ENCODE measurements around the gene CENPK.
A peak's percentile ranks its signal among the peaks of the same experiment; 100 is the strongest.
"Not testable (repeated sequence)": the region's sequence is repeated elsewhere in the genome, so short reads cannot be mapped to it uniquely, and the experiment has no call there.

CENPK gene

DNA sequence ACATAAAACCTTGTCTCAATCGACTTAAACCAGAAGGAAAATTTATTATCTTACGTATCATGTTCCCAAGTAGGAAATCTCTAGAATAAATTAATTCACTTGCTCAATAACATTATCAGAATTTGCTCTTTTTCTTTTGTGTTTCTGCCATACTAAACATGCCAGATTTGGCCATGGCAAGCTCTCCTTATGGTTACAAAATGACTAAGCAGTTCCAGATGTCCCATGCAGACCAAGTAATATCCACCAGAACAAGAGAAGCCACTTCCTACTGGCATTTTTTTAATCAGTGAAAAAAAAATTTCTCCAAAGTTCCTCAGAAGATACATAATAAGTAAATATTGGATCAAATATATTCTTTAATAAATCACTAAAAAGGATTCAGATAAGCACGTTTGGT lies 56.0 kb downstream of the CENPK start:
- no peak for DNase-seq

DNA sequence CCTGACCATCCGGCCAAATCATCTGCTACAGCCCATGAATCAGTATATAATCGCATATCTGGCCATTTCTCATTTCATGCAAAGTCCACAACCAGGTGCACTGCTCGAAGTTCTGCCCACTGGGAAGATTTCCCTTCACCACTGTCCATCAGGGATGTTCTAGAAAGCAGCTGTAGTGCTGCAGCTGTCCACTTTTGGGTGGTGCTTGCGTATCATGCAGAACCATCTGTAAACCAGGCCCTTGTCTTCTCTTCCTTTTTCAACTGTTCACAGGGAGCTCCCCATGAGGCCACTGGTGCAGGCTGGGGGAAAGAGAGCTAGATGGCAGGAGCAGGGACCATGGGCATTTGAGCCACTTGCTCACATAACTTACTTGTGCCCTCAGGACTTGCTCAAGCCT lies 73.8 kb downstream of the CENPK start:
- DNase-seq: no peak

DNA sequence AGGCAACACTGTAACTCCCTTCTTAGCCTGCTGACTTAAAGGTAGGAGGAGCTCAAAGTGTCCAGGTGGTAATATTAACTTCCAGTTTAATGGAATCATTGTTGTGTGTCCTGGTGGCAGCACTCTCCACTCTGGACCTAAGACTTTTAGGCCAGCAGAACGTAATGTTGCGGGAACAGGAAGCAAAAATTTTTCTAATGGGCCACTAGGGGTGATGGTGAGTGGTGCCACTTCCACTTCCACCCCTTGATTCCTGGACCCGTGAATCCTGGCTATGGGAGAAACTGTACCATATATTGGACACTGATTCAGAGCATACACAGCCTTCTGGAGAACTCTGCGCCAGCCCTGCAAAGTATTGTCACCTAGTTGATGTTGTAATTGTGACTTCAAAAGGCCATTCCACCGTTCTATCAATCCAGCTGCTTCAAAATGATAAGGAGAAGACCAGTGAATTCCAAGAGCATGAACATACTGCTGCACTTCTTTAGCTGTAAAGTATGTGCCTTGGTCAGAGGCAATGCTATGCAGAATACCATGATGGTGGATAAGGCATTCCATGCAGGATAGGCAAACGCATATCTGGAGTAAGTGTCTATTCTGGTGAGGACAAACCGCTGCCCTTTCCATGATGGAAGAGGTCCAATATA lies 74.8 kb downstream of the CENPK start:
- DNase-seq: not testable (repeated sequence)

DNA sequence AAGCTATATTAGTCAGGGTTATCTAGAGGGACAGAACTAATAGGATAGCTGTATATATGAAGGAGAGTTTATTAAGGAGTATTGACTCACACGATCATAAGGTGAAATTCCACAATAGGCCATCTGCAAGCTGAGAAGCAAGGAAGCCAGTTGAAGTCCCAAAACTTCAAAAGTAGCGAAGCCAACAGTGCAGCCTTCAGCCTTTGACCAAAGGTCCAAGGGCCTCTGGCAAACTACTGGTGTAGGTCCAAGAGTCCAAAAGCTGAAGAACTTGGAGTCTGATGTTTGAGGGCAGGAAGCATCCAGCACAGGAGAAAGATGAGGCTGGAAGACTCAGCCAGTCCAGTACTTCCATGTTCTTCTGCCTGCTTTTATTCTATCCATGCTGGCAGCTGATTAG lies 76.2 kb downstream of the CENPK start:
- DNase-seq: not testable (repeated sequence)

DNA sequence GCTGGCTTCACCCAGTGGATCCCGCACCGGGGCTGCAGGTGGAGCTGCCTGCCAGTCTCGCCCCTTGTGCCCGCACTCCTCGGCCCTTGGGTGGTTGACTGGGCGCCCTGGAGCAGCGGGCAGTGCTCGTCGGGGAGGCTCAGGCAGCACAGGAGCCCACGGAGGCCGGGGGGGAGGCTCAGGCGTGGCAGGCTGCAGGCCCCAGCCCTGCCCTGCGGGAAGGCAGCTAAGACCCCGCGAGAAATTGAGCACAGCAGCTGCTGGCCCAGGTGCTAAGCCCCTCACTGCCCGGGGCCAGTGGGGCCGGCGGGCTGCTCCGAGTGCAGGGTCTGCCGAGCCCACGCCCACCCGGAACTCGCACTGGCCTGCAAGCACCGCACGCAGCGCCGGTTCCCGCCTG lies 77.6 kb downstream of the CENPK start:
- DNase-seq: no peak

DNA sequence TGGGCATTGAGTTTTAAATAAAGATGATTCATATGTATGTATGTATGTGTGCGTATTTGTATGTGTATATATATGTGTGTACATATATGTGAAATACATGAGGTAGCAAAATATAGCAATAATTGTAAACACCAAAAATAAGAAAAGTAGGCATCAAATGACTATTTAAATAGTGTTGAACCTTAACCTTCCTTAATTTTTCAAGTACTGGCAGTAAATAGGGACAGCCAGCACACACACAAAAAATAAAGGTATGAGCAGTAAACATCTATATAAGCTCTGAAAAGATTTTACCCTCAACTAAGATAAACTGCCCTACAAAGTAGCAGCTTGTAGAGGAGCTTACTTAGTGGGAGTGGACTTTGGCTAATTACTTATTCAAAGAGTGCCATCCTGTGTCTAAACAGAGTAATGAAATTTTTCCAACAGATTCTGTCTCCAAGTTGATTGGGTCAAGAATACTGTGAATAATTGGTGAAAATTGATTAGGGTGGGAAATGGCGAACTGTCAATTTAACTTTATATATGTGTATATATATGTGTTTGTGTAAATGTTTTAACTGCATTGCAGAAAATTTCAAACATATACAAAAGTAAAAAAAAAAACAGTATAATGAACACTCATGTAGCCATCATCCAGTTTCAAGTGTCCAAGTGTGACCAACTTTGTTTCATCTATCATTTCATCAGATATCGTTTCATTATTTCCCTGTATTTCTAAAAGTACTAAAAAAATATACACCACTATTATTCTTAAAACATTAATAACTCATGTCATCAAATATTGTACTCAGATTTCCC lies 79.2 kb downstream of the CENPK start:
- no peak for DNase-seq

DNA sequence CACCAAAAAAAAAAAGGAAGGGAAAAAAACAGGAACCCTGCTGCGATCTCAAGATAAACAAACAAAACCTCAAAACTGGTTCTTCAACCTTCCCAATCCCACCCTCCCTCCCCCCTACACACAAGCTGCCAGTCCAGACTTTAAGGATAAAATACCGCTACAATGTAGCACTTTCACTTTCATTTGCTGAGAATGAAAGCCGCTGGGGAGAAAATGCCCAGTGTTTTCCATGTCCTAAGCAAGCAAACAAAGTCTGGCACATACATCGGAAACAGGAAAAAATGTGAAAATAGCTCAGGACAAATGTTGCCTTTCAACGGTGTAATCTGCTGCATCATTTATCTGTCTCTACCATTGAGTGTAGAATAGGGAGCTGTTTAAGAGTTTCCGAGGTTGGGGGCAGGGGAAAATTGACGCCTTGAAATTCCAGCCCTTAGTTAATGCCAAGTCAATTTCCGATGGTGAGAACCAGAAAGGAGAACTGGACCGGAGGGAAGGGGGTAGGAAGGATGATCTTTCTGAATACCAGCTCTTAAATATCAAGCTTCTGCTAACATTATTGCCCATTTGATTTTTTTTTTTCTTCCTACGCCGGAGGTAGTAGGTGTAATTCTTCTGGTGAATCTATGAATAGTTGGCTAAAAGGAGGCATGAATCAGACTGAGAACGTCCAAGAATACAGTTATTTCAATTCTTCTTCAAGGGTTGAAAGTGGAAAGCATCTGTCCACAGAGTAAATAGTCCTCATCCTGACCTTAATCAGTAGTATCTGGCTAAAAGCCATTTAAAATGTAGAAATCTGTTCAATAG lies 80.0 kb downstream of the CENPK start:
- DNase-seq: no peak

DNA sequence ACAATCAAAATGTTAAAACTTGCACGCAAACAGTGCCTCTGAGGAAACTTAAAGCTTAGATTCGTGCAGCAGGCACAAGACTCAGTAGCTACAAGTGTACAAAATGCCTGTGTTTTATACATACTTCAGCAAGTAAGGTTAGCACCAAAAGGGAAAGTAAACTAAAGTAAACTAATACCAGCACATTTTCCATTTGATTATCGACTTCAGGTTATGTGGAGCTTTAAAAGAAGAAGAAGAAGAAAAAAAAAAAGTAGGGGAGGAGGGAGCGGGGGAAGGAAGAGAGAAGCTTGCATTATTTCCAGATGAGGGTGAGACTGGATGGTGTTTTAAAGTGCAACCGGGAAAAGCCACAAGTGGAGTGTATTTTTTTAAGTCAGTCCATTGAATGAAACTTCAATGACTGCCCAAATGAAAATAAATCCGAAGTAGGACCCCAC lies 80.7 kb downstream of the CENPK start:
- no peak for DNase-seq

DNA sequence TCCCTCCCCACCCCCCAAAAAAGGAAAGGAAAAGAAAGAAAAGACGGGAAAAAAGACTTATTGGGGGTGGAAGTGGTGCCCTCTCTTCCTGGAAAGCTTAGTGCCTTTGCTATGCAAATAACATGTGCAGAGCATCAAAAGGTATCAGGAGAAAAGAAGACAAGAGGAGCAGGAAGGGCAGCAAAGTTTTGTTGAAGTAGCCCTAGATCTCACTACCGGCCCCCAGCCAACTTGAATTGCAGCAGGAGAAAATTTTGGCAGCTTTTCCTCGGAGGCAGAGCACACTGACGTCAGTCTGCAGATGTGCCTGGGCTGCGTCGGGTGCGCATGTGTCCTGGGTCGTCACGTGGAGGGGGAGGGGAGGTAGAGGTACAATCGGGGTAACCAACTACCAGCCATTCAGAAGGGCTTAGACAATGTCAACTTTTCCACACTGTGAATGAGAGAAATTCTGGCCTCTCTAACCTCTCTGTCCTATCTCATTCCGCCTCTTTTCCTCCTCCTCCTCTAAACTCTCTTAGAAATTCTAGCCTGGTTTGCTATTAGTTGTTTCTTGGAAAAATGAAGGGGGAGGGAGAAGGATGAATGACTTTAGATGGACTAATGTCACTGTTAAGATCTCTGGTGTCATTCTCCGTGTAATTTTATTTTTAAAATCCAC lies 81.2 kb downstream of the CENPK start, which contains the start of gene ADAMTS6:
ADAMTS6 (minus strand) TSS at position 286 of the 661 bp plus-strand sequence. CDS start 8,247 bp downstream, outside the sequence.
- peak; percentile 81 for DNase-seq

DNA sequence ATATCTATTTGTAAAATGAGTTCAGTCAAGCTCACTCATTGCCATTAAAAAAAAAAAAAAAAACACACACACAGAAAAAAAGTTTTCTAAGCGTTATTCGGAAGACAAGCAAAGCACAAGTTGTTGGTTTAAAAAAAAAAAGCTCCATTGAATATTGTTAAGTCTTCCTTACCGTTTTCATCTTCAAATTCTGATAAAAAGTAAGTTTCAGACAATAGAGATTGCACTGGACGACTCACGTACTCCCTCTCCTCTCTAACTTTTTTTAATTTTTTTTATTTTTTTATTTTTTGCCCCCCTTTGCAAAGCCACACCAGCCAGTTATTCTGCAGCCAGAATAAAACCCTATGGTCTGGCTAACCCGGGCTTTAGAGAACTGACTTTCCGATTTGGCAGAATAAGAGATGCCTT lies 81.8 kb downstream of the CENPK start:
- no peak for DNase-seq

DNA sequence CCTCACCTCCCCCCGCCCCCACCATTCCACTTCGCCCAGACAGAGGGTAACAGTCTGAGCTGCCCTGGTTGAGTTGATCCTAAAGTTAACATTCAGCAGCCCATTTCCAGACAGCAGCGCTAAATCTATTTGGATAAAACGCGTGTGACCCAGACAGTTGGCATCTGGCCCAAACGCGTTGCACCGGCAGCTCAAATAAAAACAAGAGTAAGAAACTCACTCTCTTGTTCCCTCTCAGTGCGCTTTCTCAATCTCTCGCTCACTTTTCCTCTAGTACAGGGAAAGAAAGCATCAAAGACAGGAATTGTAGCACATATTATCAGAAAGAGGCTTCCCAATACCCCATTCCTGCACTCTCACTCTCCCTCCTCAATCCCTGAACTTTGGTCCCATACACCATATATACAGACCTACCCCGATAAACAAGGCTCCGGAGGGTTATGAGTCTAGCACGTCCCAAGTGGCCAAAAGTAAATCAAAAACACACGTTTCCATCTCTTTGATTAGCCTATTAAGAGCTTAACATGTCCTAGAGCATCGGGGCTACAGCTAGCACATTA lies 82.6 kb downstream of the CENPK start:
- DNase-seq: peak; percentile 36

DNA sequence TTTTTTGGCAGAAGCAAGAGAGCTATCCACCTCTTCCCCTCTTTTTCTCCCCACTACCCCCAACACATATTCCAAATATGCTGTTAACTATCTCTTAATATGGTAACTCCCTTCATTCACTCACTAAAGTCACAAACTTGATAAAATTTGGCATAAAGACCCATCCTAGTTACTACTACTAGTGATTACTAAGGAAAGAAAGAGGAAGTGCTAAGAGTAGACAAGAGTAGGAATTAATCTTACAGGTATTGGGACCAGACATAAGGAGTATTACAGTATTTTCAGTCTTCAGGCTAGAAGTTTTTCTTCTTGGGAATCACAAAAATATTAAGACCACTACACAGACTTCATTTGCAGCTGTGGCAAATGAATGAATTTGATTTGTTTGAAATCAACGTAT lies 83.4 kb downstream of the CENPK start:
- DNase-seq: no peak

DNA sequence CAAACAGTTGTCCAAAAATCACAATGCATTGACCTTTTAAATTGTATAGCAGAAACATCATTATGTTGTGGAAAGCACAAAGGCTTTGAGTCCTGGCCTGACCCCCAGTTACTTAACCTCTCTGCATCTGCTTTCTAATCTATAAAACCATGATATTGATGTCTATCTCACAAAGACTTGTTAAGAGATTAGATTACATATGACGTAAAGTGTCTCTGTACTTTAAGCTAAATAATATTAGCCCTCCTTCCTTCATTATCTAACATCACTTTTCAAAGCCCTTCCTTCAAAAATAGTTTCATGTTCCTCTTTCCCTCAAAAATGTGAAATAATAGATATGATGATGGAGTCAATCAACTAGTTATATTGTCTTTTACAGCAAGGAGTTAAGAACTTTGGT lies 84.6 kb downstream of the CENPK start:
- no peak for DNase-seq

DNA sequence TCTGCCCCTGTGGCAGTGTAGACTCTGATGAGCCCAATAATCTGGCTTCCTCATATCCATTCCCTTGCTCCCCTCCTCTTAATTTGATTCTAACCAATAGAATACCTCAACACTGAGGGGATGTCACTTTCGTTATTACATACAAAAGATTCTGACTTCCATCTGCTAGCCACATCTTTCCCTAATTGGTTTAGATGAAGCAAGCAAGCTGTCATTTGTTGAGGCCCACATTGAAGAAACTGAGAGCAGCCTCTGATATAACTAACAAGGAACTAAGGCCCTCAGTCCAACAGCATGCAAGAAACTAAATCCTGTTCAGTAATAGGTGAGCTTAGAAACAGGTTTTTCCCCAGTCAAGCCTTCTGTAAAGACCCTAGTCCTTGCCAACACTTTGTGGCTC lies 87.1 kb downstream of the CENPK start:
- no peak for DNase-seq

DNA sequence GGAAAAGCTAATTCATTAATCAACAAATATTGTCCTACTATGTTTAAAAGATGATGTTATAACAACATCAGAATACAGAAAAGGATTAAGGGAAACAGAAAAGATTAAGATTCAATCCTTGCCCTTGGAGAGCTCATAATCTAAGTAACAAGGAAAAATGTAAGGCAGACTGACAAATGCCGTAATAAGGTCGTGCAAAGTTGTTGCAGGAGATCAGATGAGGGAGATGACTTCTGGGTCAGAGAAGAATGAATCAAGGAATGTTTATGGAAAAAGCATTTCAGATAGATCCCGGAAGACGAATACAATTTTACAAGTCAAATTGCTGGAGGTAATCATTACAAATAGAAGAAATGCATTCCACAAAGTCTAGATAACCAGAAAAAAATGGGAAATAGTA lies 87.6 kb downstream of the CENPK start:
- no peak for DNase-seq

DNA sequence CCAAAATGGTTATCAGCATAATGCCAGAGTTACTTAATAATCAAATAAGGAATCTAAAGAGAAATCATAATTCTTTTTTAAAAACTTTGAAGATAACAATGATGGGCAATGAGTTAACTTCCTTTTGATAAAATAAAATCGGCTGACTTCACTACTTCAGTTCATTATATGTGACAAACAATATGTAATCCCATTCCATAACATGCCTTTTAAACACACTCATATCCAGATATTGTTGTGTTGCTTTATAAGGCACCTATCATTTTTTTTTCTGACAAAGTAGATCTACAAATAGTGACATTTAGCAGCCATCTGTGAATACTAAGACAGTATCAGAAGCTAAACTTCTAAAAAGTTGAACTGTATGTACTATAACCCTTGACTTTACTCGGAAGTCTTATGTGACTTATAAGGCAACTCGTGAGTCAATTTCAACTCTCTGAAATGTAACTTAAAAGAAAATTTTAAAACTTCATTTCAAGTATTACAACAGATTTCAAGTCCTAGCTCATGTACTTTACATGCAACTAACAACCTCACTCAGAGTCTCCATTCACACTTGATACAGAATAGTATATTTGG lies 88.7 kb downstream of the CENPK start:
- DNase-seq: no peak

DNA sequence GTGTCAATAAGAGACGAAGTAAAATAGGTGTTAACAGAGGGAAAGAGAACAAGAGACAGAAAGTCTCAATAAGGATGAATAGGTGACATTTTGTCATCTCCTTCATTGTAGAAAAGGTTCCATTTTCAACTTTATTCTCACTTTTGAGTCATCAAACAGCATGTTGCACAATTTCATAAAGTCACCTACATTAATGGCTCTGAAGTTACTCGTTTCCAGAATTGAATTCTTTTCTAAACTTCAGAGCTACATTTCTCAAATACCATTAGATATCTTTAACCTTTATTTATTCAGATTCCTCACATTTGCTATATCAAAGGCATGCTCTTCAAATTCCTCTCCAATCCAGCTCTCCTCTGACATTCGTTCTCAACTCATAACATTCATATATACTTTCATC lies 94.3 kb downstream of the CENPK start:
- no peak for DNase-seq
